ENCODE data around the gene AAR2. TPM values are rescaled to one million over a fixed set of nuclear protein-coding genes. Genes with fewer than 3 reads are reported as not detected.

The AAR2 gene
- total and polyA plus RNA-seq, 8 donors: 23.1 to 40.0 (median 34.6) TPM

- DNase-seq (no peak), ATAC-seq (no peak)
- no peaks in the 10 kb centered on the region for H3K36me3 ChIP-seq
- no peaks in the 10 kb centered on the region for H3K9me3 ChIP-seq
- peaks cover 58 to 100% of the 10 kb centered on the region in 2 donors for H3K27me3 ChIP-seq
- TF ChIP-seq, protein P1, sequence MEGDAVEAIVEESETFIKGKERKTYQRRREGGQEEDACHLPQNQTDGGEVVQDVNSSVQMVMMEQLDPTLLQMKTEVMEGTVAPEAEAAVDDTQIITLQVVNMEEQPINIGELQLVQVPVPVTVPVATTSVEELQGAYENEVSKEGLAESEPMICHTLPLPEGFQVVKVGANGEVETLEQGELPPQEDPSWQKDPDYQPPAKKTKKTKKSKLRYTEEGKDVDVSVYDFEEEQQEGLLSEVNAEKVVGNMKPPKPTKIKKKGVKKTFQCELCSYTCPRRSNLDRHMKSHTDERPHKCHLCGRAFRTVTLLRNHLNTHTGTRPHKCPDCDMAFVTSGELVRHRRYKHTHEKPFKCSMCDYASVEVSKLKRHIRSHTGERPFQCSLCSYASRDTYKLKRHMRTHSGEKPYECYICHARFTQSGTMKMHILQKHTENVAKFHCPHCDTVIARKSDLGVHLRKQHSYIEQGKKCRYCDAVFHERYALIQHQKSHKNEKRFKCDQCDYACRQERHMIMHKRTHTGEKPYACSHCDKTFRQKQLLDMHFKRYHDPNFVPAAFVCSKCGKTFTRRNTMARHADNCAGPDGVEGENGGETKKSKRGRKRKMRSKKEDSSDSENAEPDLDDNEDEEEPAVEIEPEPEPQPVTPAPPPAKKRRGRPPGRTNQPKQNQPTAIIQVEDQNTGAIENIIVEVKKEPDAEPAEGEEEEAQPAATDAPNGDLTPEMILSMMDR (IDR thresholded peaks at IDR 0.05): no peak
- intact Hi-C loops (cut with DNase I): no loop called here
- no peak overlapping the region for H3K27ac ChIP-seq
- peaks cover 0 to 14% of the 10 kb centered on the region in 2 donors for H3K4me1 ChIP-seq
- no peak overlapping the region for H3K4me3 ChIP-seq
Observed at GRCh38 chr20:36304786-36305495, 68.7 kb downstream of the AAR2 start.

GRCh38 chr20:36305602-36306551, 69.6 kb downstream of the AAR2 start, which contains the start of gene DLGAP4:
Gene DLGAP4, plus strand, starts transcription at chr20:36306339. Its CDS starts 125,379 bp downstream, at chr20:36431718.
- peaks cover 0 to 14% of the 10 kb centered on the region in 2 donors for H3K4me1 ChIP-seq
- no peak for ATAC-seq
- peaks cover 58 to 98% of the 10 kb centered on the region in 2 donors for H3K27me3 ChIP-seq
- no peaks in the 10 kb centered on the region for H3K36me3 ChIP-seq
- DNase-seq: no peak
- TF ChIP-seq, protein P1 (IDR thresholded peaks at IDR 0.05): no peak
- H3K4me3 ChIP-seq: no peak within 1 kb of the TSS
- intact Hi-C loops (cut with DNase I): no loop called here
- no peak within 1 kb of the TSS for H3K27ac ChIP-seq
- no peaks in the 10 kb centered on the region for H3K9me3 ChIP-seq

Other genes with a start within 250 kb of the AAR2 start
- gene EPB41L1, start 81.7 kb upstream of the AAR2 start, total RNA-seq: 10 to 100 TPM; 41.5 to 80.1 TPM
- gene EPB41L1, start 81.7 kb upstream of the AAR2 start, polyA plus RNA-seq (ENCODE audit: insufficient read length in 6 of 6): 10 to 100 TPM; 33.8 to 43.2 (median 38.4) TPM
- gene DLGAP4, start 69.9 kb downstream of the AAR2 start, total RNA-seq: 10 to 100 TPM; 61.5 to 72.7 TPM
- gene DLGAP4, start 69.9 kb downstream of the AAR2 start, polyA plus RNA-seq (ENCODE audit: insufficient read length in 6 of 6): 10 to 100 TPM; 53.5 to 84.3 (median 72.4) TPM